PC-3 (cell line): Measurements from ENCODE around the gene SAMSN1.

Experiments used
- CTCF ChIP-seq: fragments of 300-600 bp; sonication (generic); conservative IDR thresholded peaks from 2 replicates; pipeline ENCODE4 v1.5.1; 2017; ENCODE audit warnings: antibody characterized with exemption, low read depth, mild to moderate bottlenecking, low read length
- EZH2 ChIP-seq: fragments of 300-600 bp; sonication (generic); IDR thresholded peaks from one replicate; pipeline ENCODE4 v1.6.1; 2017; ENCODE audit warnings: antibody characterized with exemption, mild to moderate bottlenecking, low read length; ENCODE audit not compliant: unreplicated experiment
- EZH2phosphoT487 ChIP-seq: fragments of 300-600 bp; sonication (generic); IDR thresholded peaks from 2 replicates; pipeline ENCODE4 v1.6.1; 2018; ENCODE audit warnings: mild to moderate bottlenecking, antibody characterized with exemption, low read length, borderline replicate concordance

- no peak for TF ChIP-seq CTCF
- no peak for TF ChIP-seq EZH2
- TF ChIP-seq EZH2phosphoT487, result no peak
Observed at GRCh38 chr21:14551741-14552140, 5.6 kb upstream of the SAMSN1 start.
